Adrenal gland (tissue), 12 donors: ENCODE results near the gene NR2F1-AS1. TPM values are rescaled to one million over a fixed set of nuclear protein-coding genes. Genes with fewer than 3 reads are reported as not detected.
A peak's percentile ranks its signal among the peaks of the same experiment; 100 is the strongest.

Source experiments
- DNase-seq, 7 donors: peaks; one replicate each; pipeline ENCODE4 v3.0.0-alpha.2; 2019 to 2020
- H3K27ac ChIP-seq, 5 donors: fragments of 200-600 bp; sonication (generic) in 4 of 5; 1 replicate in 3 of 5; 2 replicates in 2 of 5; pipeline versions ENCODE4 v1.5.1 to v1.8.0; 2016 to 2020; ENCODE audit warnings: mild to moderate bottlenecking in 1 of 5
- H3K27me3 ChIP-seq: fragments of 200-600 bp; 2 replicates; pipeline ENCODE4 v1.8.0; 2021
- H3K36me3 ChIP-seq, 2 donors: fragments of 200-600 bp; replicated peaks in 1 of 2; 1 replicate in 1 of 2; 2 replicates in 1 of 2; pipeline versions ENCODE4 v1.5.1 to v1.8.0; 2018 to 2022
- H3K4me1 ChIP-seq, 2 donors: fragments of 200-600 bp; replicated peaks in 1 of 2; 1 replicate in 1 of 2; 2 replicates in 1 of 2; pipeline versions ENCODE4 v1.5.1 to v1.8.0; 2018 to 2021
- H3K4me3 ChIP-seq, 4 donors: fragments of 200-600 bp; sonication (generic) in 3 of 4; one replicate each; pipeline ENCODE4 v1.5.1; 2016 to 2018
- H3K9me3 ChIP-seq, 3 donors: fragments of 200-600 bp; sonication (generic) in 1 of 3; replicated peaks in 1 of 3; 1 replicate in 2 of 3; 2 replicates in 1 of 3; pipeline versions ENCODE4 v1.5.1 to v1.8.0; 2016 to 2021
- CTCF ChIP-seq, 6 experiments: fragments of 450-650 bp in 4 of 6; fragments of 200-600 bp in 2 of 6; sonication (generic) in 1 of 6; IDR thresholded peaks; 1 replicate in 5 of 6; 2 replicates in 1 of 6; pipeline versions ENCODE4 v1.5.1 to v1.8.0; 2016 to 2021; ENCODE audit warnings: antibody characterized with exemption in 6 of 6, mild to moderate bottlenecking in 2 of 6, moderate library complexity in 1 of 6
- POLR2A ChIP-seq, 2 donors: fragments of 450-650 bp; IDR thresholded peaks; one replicate each; pipeline ENCODE4 v1.6.1; 2017; ENCODE audit warnings: antibody characterized with exemption in 2 of 2, mild to moderate bottlenecking in 2 of 2, moderate library complexity in 1 of 2
- WGBS, 4 donors: extraction: QIAGEN DNeasy Blood & Tissue Kit in 2 of 4; methylation state at CpG; one replicate each; pipeline versions ENCODE4 v1.1.5 to v1.1.7; 2013 to 2017; 5-methylcytosine and 5-hydroxymethylcytosine counted together
- intact Hi-C, 2 donors: fragments of 100-400 bp; cut with DNase I; formaldehyde crosslinking; loops; one replicate each; pipeline versions ENCODE4 v1.14.1 to v1.15.0; 2022 to 2023
- polyA plus RNA-seq, 3 donors: library from polyadenylated mRNA; stranded (reverse); fragments of 200-250 nt in 2 of 3; fragments of 350-450 nt in 1 of 3; fragmentation: Illumina TruSeq in 1 of 3; extraction: RNeasy Lipid Tissue Mini Kit (QIAGEN cat#74804) in 1 of 3; gene quantifications; one replicate each; pipeline ENCODE4 v1.2.3, GENCODE V29; 2013 to 2014
- total RNA-seq, 9 donors: library from RNA; depleted of rRNA in 4 of 9; stranded (reverse); fragments of >200 nt in 4 of 9; fragments of 120-200 nt in 1 of 9; fragmentation: NEBNext Ultra II Directional in 1 of 9; extraction: Animal tissue kit (Norgen Biotek cat#: 25700) in 1 of 9; gene quantifications; one replicate each; pipeline versions ENCODE4 v1.1.0 to v1.2.4, GENCODE V29; 2013 to 2023
- donor health status: healthy with polysubstance abuse.
- donor health status: Bipolar disorder and iron deficiency.
- donor health status: DM: yes; HTN: yes; CAD: no.
- donor health status: DM: no; HTN: no; CAD: no.
- donor health status: DM: no; HTN: no; CAD: no.
- donor health status: DM: yes; HTN: yes; CAD: no.

Gene NR2F1-AS1
- total and polyA plus RNA-seq, 12 donors, result 13.2 to 107 (median 29.1) TPM

- H3K4me3 ChIP-seq, result no peak overlapping the region
- H3K36me3 ChIP-seq, result no peaks in the 10 kb centered on the region
- no peaks in the 10 kb centered on the region for H3K9me3 ChIP-seq
- H3K4me1 ChIP-seq, result no peaks in the 10 kb centered on the region
- TF ChIP-seq POLR2A (IDR thresholded peaks at IDR 0.05) (no peak), CTCF (IDR thresholded peaks at IDR 0.05) (no peak)
- intact Hi-C loops, result no loop called here
- 65 to 79% (median 66%) methylated on average over 2 of the region's 2 CpGs for WGBS, 4 donors
- H3K27me3 ChIP-seq, result no peaks in the 10 kb centered on the region
- DNase-seq, result no peak
- H3K27ac ChIP-seq, result no peak overlapping the region
These were observed 202.9 kb downstream of the NR2F1-AS1 start for GRCh38 chr5:93378073-93378472.

GRCh38 chr5:93371893-93372292 is 209.1 kb downstream of the NR2F1-AS1 start:
- 91 to 98% (median 96%) methylated on average over 2 of the region's 2 CpGs for WGBS, 4 donors
- Histone ChIP-seq H3K36me3 (no peaks in the 10 kb centered on the region), H3K27ac (no peak overlapping the region), H3K27me3 (no peaks in the 10 kb centered on the region), H3K9me3 (no peaks in the 10 kb centered on the region), H3K4me1 (no peaks in the 10 kb centered on the region), H3K4me3 (no peak overlapping the region)
- intact Hi-C loops, result no loop called here
- no peak for DNase-seq
- TF ChIP-seq CTCF (IDR thresholded peaks at IDR 0.05) (no peak), POLR2A (IDR thresholded peaks at IDR 0.05) (no peak)

GRCh38 chr5:93364378-93364777 is 216.6 kb downstream of the NR2F1-AS1 start:
- intact Hi-C loops, result no loop called here
- TF ChIP-seq POLR2A (IDR thresholded peaks at IDR 0.05) (no peak), CTCF (IDR thresholded peaks at IDR 0.05) (no peak)

GRCh38 chr5:93360436-93361088 is 220.5 kb downstream of the NR2F1-AS1 start:
- no peaks in the 10 kb centered on the region for H3K27me3 ChIP-seq
- H3K27ac ChIP-seq, result peak overlapping the region in 2 of 5 donors; percentile 11 to 74
- WGBS, 4 donors, result 71 to 83% (median 74%) methylated on average over 5 of the region's 5 CpGs
- intact Hi-C loops, result no loop called here
- no peaks in the 10 kb centered on the region for H3K4me1 ChIP-seq
- DNase-seq, result no peak
- H3K4me3 ChIP-seq, result no peak overlapping the region
- TF ChIP-seq CTCF (IDR thresholded peaks at IDR 0.05), result no peak
- TF ChIP-seq POLR2A (IDR thresholded peaks at IDR 0.05), result no peak
- no peaks in the 10 kb centered on the region for H3K36me3 ChIP-seq
- no peaks in the 10 kb centered on the region for H3K9me3 ChIP-seq

More at GRCh38 chr5:93364378-93364777, 216.6 kb downstream of the NR2F1-AS1 start:
- no peak for DNase-seq
- no peak overlapping the region for H3K27ac ChIP-seq
- H3K4me1 ChIP-seq, result no peaks in the 10 kb centered on the region
- H3K36me3 ChIP-seq, result no peaks in the 10 kb centered on the region
- no peaks in the 10 kb centered on the region for H3K27me3 ChIP-seq
- no peaks in the 10 kb centered on the region for H3K9me3 ChIP-seq
- 67 to 72% (median 67%) methylated on average over 2 of the region's 2 CpGs for WGBS, 4 donors
- no peak overlapping the region for H3K4me3 ChIP-seq
